Activated T-helper 1 cell treated with anti-CD3 and anti-CD28 coated beads, Interleukin-2, amount 50 U/mL, for 16 hours (primary cell): ENCODE results near the gene OVOL2.

Experiments
- DNase-seq, 2 donors: peaks; one replicate each; pipeline ENCODE4 v3.0.0-alpha.2; 2020; ENCODE audit warnings: low read depth in 1 of 2, low spot score in 1 of 2

Gene OVOL2

GRCh38 chr20:17990278-17990972 is 67.3 kb downstream of the OVOL2 start:
- no peak for DNase-seq

- DNase-seq, result no peak
Measured at GRCh38 chr20:17987988-17988387, 69.7 kb downstream of the OVOL2 start.

- DNase-seq, result no peak
Measured at GRCh38 chr20:17985388-17986018, 72.2 kb downstream of the OVOL2 start.

GRCh38 chr20:17976305-17976704 is 81.4 kb downstream of the OVOL2 start:
- DNase-seq, result no peak
